ENCODE measurements around the gene MMP14.
"Not testable (repeated sequence)": the region's sequence is repeated elsewhere in the genome, so short reads cannot be mapped to it uniquely, and the experiment has no call there.

The MMP14 gene

GRCh38 chr14:22836301-22837113 is at the start of gene MMP14:
MMP14 (plus strand) TSS chr14:22836585; CDS start chr14:22836818, 233 bp downstream.
- DNase-seq, result peak; percentile 68

DNA sequence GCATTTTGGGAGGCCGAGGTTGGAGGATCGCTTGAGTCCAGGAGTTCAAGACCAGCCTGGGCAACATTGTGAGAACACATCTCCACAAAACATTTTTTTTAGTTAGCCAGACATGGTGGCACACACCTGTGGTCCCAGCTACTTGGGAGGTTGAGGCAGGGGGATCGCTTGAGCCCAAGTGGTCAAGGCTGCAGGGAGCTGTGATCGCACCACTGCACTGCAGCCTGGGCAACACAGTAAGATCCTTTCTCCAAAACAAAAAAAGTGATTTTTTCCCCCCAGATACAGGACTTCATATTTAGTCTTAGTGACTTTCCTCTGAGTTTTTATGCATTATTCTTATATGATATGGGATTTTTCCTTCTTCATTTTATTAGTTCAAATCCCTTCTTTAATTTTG is 49.7 kb upstream of the MMP14 start:
- DNase-seq, result no peak

DNA sequence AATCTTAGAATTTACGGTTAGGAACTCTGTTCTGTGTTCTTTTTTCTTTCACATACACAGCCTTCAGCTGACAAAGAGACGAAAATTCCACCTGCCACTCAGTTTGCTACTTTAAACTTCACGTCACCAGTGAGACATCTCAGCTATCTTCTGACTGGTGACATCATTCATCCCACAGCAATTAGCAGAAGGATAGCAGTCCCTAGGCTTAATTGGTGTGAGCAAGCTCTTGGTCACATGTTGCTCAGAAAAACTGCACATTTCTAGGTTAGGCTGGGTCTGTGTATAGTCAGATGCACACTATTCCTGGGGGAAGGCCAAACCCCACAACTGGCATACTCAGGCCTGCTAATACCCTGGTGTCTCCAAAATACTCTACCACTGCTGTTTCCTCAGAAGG is 45.1 kb upstream of the MMP14 start:
- DNase-seq, result no peak

GRCh38 chr14:22792158-22792557 is 44.2 kb upstream of the MMP14 start:
- no peak for DNase-seq

- not testable (repeated sequence) for DNase-seq
Measured at GRCh38 chr14:22793550-22793949, 42.8 kb upstream of the MMP14 start.

GRCh38 chr14:22793976-22794375 is 42.4 kb upstream of the MMP14 start:
- DNase-seq, result no peak

- no peak for DNase-seq
Measured at GRCh38 chr14:22794551-22794951, 41.8 kb upstream of the MMP14 start.

DNA sequence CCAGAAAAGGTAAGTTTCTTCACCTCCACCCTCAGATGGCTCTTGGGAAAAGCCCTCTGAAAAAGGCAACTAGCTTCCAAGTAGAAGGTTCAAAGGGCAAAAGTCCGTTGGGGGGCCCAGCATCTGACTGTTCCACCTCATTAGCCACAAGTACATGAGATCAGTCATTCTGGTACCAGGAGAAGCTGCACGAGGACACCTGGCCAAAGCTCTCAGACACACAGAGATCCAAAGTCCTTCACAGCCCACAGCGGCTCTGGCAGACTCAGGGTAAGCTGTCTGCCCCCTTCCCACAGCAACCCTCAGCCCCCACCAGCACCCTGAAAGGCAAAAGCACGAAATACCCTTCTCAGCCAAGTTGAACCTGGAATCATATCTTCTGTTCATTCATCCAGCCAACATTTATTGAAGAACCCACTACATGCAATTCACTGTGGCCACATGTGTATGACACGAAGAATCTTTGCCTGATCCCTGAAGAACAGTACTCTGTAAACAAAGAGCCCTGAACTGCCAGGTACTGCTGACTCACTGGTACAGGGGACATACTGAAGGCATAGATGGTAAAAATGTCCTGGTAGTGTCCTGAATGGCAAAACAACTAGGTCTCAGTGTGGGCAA is 40.2 kb upstream of the MMP14 start:
- DNase-seq, result no peak

- no peak for DNase-seq
Measured at GRCh38 chr14:22797017-22797917, 39.1 kb upstream of the MMP14 start.

- no peak for DNase-seq
Measured at GRCh38 chr14:22798528-22798927, 37.9 kb upstream of the MMP14 start.

- DNase-seq, result no peak
Measured at GRCh38 chr14:22800346-22800745, 36.0 kb upstream of the MMP14 start.

GRCh38 chr14:22801716-22802115 is 34.7 kb upstream of the MMP14 start:
- DNase-seq, result no peak

- no peak for DNase-seq
Measured at GRCh38 chr14:22802860-22803686, 33.3 kb upstream of the MMP14 start.

DNA sequence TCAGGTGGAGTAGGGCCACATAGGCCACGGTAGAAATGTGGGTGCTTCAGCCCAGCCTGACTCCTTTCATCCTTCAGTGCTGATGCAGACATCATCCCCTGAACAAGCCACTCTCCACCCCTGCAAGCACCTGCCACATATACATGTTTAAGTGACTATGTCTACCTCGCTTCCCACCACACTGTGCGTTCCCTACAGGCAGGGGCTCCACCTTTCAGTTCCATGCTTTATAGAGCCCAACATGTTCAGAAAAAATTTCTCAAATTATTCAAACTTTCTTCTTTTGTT is 32.8 kb upstream of the MMP14 start:
- DNase-seq, result no peak

GRCh38 chr14:22805235-22805634 is 31.1 kb upstream of the MMP14 start:
- not testable (repeated sequence) for DNase-seq

- DNase-seq, result no peak
Measured at GRCh38 chr14:22807432-22808087, 28.8 kb upstream of the MMP14 start.

GRCh38 chr14:22808388-22809209 is 27.8 kb upstream of the MMP14 start:
- no peak for DNase-seq

DNA sequence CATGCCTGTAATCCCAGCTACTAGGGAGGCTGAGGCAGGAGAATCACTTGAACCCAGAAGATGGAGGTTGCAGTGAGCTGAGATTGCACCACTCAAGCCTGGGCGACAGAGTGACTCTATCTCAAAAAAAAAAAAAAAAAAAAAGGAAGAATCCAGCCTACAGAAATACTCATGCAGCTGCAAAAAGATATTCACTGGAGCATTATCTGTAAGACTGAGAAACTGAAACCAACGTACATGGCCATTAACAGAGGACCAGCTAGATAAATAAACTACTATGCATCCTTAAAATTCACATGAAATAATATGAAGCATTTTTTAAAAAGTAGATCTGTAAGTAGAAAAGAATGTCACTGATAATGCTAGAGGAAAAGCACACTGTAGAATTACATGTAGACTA is 24.7 kb upstream of the MMP14 start:
- no peak for DNase-seq

- no peak for DNase-seq
Measured at GRCh38 chr14:22812744-22813143, 23.6 kb upstream of the MMP14 start.

- DNase-seq, result no peak
Measured at GRCh38 chr14:22813145-22813544, 23.2 kb upstream of the MMP14 start.

DNA sequence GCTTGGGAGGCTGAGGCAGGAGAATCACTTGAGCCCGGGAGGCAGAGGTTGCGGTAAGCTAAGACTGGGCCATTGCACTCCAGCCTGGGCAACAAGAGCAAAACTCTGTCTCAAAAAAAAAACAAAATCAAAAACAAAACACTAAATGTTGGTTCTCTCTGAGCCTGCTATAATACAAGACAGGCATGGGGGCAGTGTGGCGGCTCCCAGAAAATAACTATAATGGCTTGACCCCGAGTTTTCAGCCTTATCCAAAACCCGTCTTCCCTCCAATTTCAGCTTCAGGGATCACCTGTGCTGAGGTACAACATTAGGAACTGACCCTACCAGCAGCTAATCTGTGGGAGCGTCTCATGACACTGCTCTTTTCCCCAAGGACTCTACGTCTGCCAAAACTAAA is 22.0 kb upstream of the MMP14 start:
- DNase-seq, result no peak
